HepG2 (cell line): ENCODE measurements around the gene RSAD2. TPM values are rescaled to one million over a fixed set of nuclear protein-coding genes. Genes with fewer than 3 reads are reported as not detected.

Experiments
- BORCS8-MEF2B ChIP-seq: sonication (generic); formaldehyde crosslinking; IDR thresholded peaks from 2 replicates; pipeline ENCODE4 v1.8.0; 2022; ENCODE audit warnings: mild to moderate bottlenecking, missing genetic modification reagents
- CCAR2 ChIP-seq: fragments of 200-400 bp; formaldehyde crosslinking; optimal IDR thresholded peaks from 2 replicates; pipeline ENCODE3; 2018; ENCODE audit warnings: low read depth, mild to moderate bottlenecking, low read length, moderate library complexity
- ELF4 ChIP-seq: sonication (generic); formaldehyde crosslinking; IDR thresholded peaks from 2 replicates; pipeline ENCODE4 v1.5.0; 2020; ENCODE audit warnings: missing genetic modification reagents, mild to moderate bottlenecking, moderate library complexity, borderline replicate concordance
- FOXJ3 ChIP-seq: sonication (generic); formaldehyde crosslinking; IDR thresholded peaks from 2 replicates; pipeline ENCODE4 v1.4.0; 2020; ENCODE audit warnings: missing genetic modification reagents, mild to moderate bottlenecking, borderline replicate concordance
- GPN1 ChIP-seq: sonication (generic); formaldehyde crosslinking; IDR thresholded peaks from 2 replicates; pipeline ENCODE4 v1.5.1; 2020; ENCODE audit warnings: missing genetic modification reagents, borderline replicate concordance
- GRHL1 ChIP-seq: sonication (generic); formaldehyde crosslinking; conservative IDR thresholded peaks from 2 replicates; pipeline ENCODE4 v1.8.0; 2022; ENCODE audit warnings: missing genetic modification reagents
- ISL2 ChIP-seq: sonication (generic); formaldehyde crosslinking; IDR thresholded peaks from 2 replicates; pipeline ENCODE4 v1.5.0; 2020; ENCODE audit warnings: missing genetic modification reagents
- KDM3A ChIP-seq: IDR thresholded peaks from 2 replicates; pipeline ENCODE4 v1.6.1; 2018; ENCODE audit warnings: low read depth, missing compliant biosample characterization
- MEIS2 ChIP-seq: sonication (generic); formaldehyde crosslinking; IDR thresholded peaks from 2 replicates; pipeline ENCODE4 v1.9.0; 2021; ENCODE audit warnings: mild to moderate bottlenecking, missing genetic modification reagents
- MYC ChIP-seq: sonication (generic); formaldehyde crosslinking; IDR thresholded peaks from 2 replicates; pipeline ENCODE4 v1.9.0; 2021; ENCODE audit warnings: missing genetic modification reagents, borderline replicate concordance
- NKX3-1 ChIP-seq: sonication (generic); formaldehyde crosslinking; IDR thresholded peaks from 2 replicates; pipeline ENCODE4 v1.5.0; 2020; ENCODE audit warnings: missing genetic modification reagents
- PAX8 ChIP-seq: sonication (generic); formaldehyde crosslinking; IDR thresholded peaks from 2 replicates; pipeline ENCODE4 v1.8.0; 2022; ENCODE audit warnings: mild to moderate bottlenecking, missing genetic modification reagents, borderline replicate concordance
- POGK ChIP-seq: sonication (generic); formaldehyde crosslinking; conservative IDR thresholded peaks from 2 replicates; pipeline ENCODE4 v1.8.0; 2022; ENCODE audit warnings: mild to moderate bottlenecking, moderate library complexity, missing genetic modification reagents
- SOX6 ChIP-seq, 2 experiments: fragments of 450-650 bp in 1 of 2; sonication (generic) in 1 of 2; formaldehyde crosslinking in 1 of 2; IDR thresholded peaks; 2 replicates each; pipeline versions ENCODE4 v1.4.0 to v1.6.1; 2017 to 2020; ENCODE audit warnings: antibody characterized with exemption in 1 of 2, mild to moderate bottlenecking in 1 of 2, missing genetic modification reagents in 1 of 2
- SP140L ChIP-seq: sonication (generic); formaldehyde crosslinking; IDR thresholded peaks from 2 replicates; pipeline ENCODE4 v1.4.0; 2020; ENCODE audit warnings: missing genetic modification reagents, borderline replicate concordance
- ZFP1 ChIP-seq: IDR thresholded peaks from 2 replicates; pipeline ENCODE4 v1.6.1; 2016
- ZFY ChIP-seq: sonication (generic); formaldehyde crosslinking; IDR thresholded peaks from 2 replicates; pipeline ENCODE4 v1.4.0; 2020; ENCODE audit warnings: missing genetic modification reagents
- ZNF556 ChIP-seq: sonication (generic); formaldehyde crosslinking; IDR thresholded peaks from 2 replicates; pipeline ENCODE4 v1.4.0; 2020; ENCODE audit warnings: mild to moderate bottlenecking, missing genetic modification reagents, borderline replicate concordance
- ZNF616 ChIP-seq: sonication (generic); formaldehyde crosslinking; IDR thresholded peaks from 2 replicates; pipeline ENCODE4 v1.5.0; 2020; ENCODE audit warnings: low read depth, mild to moderate bottlenecking, missing genetic modification reagents
- ZNF678 ChIP-seq: sonication (generic); formaldehyde crosslinking; IDR thresholded peaks from 2 replicates; pipeline ENCODE4 v1.4.0; 2020; ENCODE audit warnings: mild to moderate bottlenecking, missing genetic modification reagents
- polyA plus RNA-seq, 8 experiments: library from polyadenylated mRNA; depleted of rRNA in 3 of 8; stranded (reverse) in 7 of 8; unstranded in 1 of 8; fragments of >200 nt; fragmentation: Illumina TruSeq in 4 of 8; extraction: Trizol in 4 of 8; gene quantifications; 2 replicates each; pipeline versions ENCODE4 v1.2.1 to v1.2.3, GENCODE V29; 2011 to 2016; ENCODE audit warnings: low read depth in 4 of 8, missing spikeins in 1 of 8, mixed read lengths in 1 of 8; ENCODE audit not compliant: insufficient read depth in 1 of 8
- total RNA-seq, 5 experiments: library from RNA; depleted of rRNA; stranded (reverse); fragments of >200 nt; fragmentation: Illumina TruSeq; extraction: Trizol; gene quantifications; 2 replicates each; pipeline ENCODE4 v1.2.3, GENCODE V29; 2016; ENCODE audit warnings: low read depth in 1 of 5

The RSAD2 gene
- total and polyA plus RNA-seq, 2 of the 13 experiments (the other 11 are each of a cell fraction or from before 2014, with no cell fraction given) = 0.11 TPM; not detected in 1

- 0 out of 2 replicates have a peak, but pooled peaks have one; percentile 40 for TF ChIP-seq SP140L (CRISPR knock-in tag)
- TF ChIP-seq ZFY (CRISPR knock-in tag) = peak; percentile 84
- TF ChIP-seq KDM3A (CRISPR knock-in tag) = no peak
- peak; percentile 76 for TF ChIP-seq POGK (CRISPR knock-in tag)
- no peak for TF ChIP-seq CCAR2
- TF ChIP-seq BORCS8-MEF2B (CRISPR knock-in tag) = peak; percentile 80; the same call in 1 of the 2 replicates
- no peak for TF ChIP-seq SOX6 (IDR thresholded peaks at IDR 0.05)
- TF ChIP-seq SOX6 (CRISPR knock-in tag; IDR thresholded peaks at IDR 0.05) = 0 out of 2 replicates have a peak, but pooled peaks have one; percentile 6
- peak; percentile 85; the same call in 1 of the 2 replicates for TF ChIP-seq ZNF678 (CRISPR knock-in tag)
- TF ChIP-seq MEIS2 (CRISPR knock-in tag) = peak; percentile 46; the same call in 1 of the 2 replicates
- no peak for TF ChIP-seq GRHL1 (CRISPR knock-in tag)
- peak; percentile 21; the same call in 1 of the 2 replicates for TF ChIP-seq ISL2 (CRISPR knock-in tag)
- TF ChIP-seq ZNF616 (CRISPR knock-in tag) = 0 out of 2 replicates have a peak, but pooled peaks have one; percentile 7
- TF ChIP-seq ZNF556 (CRISPR knock-in tag) = no peak
- no peak for TF ChIP-seq ELF4
- no peak for TF ChIP-seq GPN1
- TF ChIP-seq MYC (CRISPR knock-in tag) = peak; percentile 65; the same call in 1 of the 2 replicates
- no peak for TF ChIP-seq ZFP1 (CRISPR knock-in tag)
- peak; percentile 37; the same call in 1 of the 2 replicates for TF ChIP-seq NKX3-1 (CRISPR knock-in tag)
- TF ChIP-seq FOXJ3 (CRISPR knock-in tag) = no peak
- TF ChIP-seq PAX8 = 0 out of 2 replicates have a peak, but pooled peaks have one; percentile 53
These were observed 12.0 kb upstream of the RSAD2 start, which contains the start of gene CMPK2 (continued) for GRCh38 chr2:6865346-6866274.
